Skeletal muscle tissue (tissue), 4 donors: ENCODE data around the gene FCHSD2. TPM values are rescaled to one million over a fixed set of nuclear protein-coding genes. Genes with fewer than 3 reads are reported as not detected.
"Not testable (repeated sequence)": the region's sequence is repeated elsewhere in the genome, so short reads cannot be mapped to it uniquely, and the experiment has no call there.

ENCODE experiments used
- H3K27ac ChIP-seq: one replicate; pipeline ENCODE4 v1.7.0; 2013; ENCODE audit warnings: mild to moderate bottlenecking, low read depth, low read length, inconsistent platforms
- H3K27me3 ChIP-seq, 3 donors: one replicate each; pipeline ENCODE4 v1.7.0; 2013; ENCODE audit warnings: low read length in 3 of 3; ENCODE audit not compliant: control insufficient read depth in 3 of 3, insufficient read depth in 3 of 3
- H3K36me3 ChIP-seq, 3 donors: one replicate each; pipeline ENCODE4 v1.7.0; 2013; ENCODE audit warnings: low read length in 3 of 3; ENCODE audit not compliant: control insufficient read depth in 3 of 3, insufficient read depth in 3 of 3
- H3K4me1 ChIP-seq, 3 donors: one replicate each; pipeline ENCODE4 v1.7.0; 2013; ENCODE audit warnings: low read length in 3 of 3, mild to moderate bottlenecking in 3 of 3; ENCODE audit not compliant: control insufficient read depth in 3 of 3, insufficient read depth in 3 of 3
- H3K4me3 ChIP-seq, 3 donors: one replicate each; pipeline ENCODE4 v1.7.0; 2013; ENCODE audit warnings: low read length in 3 of 3
- H3K9ac ChIP-seq, 3 donors: one replicate each; pipeline ENCODE4 v1.7.0; 2013; ENCODE audit warnings: low read length in 3 of 3, mild to moderate bottlenecking in 3 of 3, moderate library complexity in 2 of 3, low read depth in 1 of 3
- H3K9me3 ChIP-seq, 3 donors: one replicate each; pipeline ENCODE4 v1.7.0; 2013; ENCODE audit warnings: low read length in 3 of 3; ENCODE audit not compliant: control insufficient read depth in 3 of 3
- total RNA-seq: library from RNA; depleted of rRNA; stranded (reverse); fragments of >200 nt; gene quantifications from one replicate; pipeline ENCODE4 v1.2.3, GENCODE V29; 2014
- donor health status: Osteomylitis.

The FCHSD2 gene
- total RNA-seq, 1 donor from 2014 or later, result 19.8 TPM

- H3K9me3 ChIP-seq, result no peaks in the 10 kb centered on the region
Observed at GRCh38 chr11:73129198-73129597, 12.9 kb downstream of the FCHSD2 start.

GRCh38 chr11:73126804-73127480 is 15.2 kb downstream of the FCHSD2 start:
- Histone ChIP-seq H3K4me1 (no peaks in the 10 kb centered on the region), H3K27me3 (no peaks in the 10 kb centered on the region), H3K27ac (no peak overlapping the region), H3K36me3 (peaks cover 0 to 6% (median 0%) of the 10 kb centered on the region in 3 donors), H3K9me3 (no peaks in the 10 kb centered on the region), H3K9ac (no peak overlapping the region), H3K4me3 (no peak overlapping the region)

More at GRCh38 chr11:73129198-73129597, 12.9 kb downstream of the FCHSD2 start:
- H3K27ac ChIP-seq, result no peak overlapping the region
- H3K36me3 ChIP-seq, result peaks cover 0 to 4% (median 2%) of the 10 kb centered on the region in 3 donors
- no peak overlapping the region for H3K4me3 ChIP-seq
- H3K9ac ChIP-seq, result no peak overlapping the region
- no peaks in the 10 kb centered on the region for H3K27me3 ChIP-seq
- H3K4me1 ChIP-seq, result no peaks in the 10 kb centered on the region

GRCh38 chr11:73124800-73125199 is 17.3 kb downstream of the FCHSD2 start:
- Histone ChIP-seq H3K4me1 (no peaks in the 10 kb centered on the region), H3K9me3 (no peaks in the 10 kb centered on the region), H3K27ac (no peak overlapping the region), H3K27me3 (no peaks in the 10 kb centered on the region), H3K4me3 (no peak overlapping the region), H3K9ac (no peak overlapping the region), H3K36me3 (peaks cover 0 to 6% (median 0%) of the 10 kb centered on the region in 3 donors)

- not testable (repeated sequence) for H3K9me3 ChIP-seq, H3K9ac ChIP-seq, H3K27me3 ChIP-seq, H3K36me3 ChIP-seq, H3K27ac ChIP-seq, H3K4me3 ChIP-seq, H3K4me1 ChIP-seq
Observed at GRCh38 chr11:73123892-73124291, 18.2 kb downstream of the FCHSD2 start.

- Histone ChIP-seq H3K9ac (no peak overlapping the region), H3K4me3 (no peak overlapping the region), H3K4me1 (no peaks in the 10 kb centered on the region), H3K36me3 (peaks cover 0 to 6% (median 0%) of the 10 kb centered on the region in 3 donors), H3K9me3 (no peaks in the 10 kb centered on the region), H3K27me3 (no peaks in the 10 kb centered on the region), H3K27ac (no peak overlapping the region)
Observed at GRCh38 chr11:73121692-73122091, 20.4 kb downstream of the FCHSD2 start.

GRCh38 chr11:73117071-73117470 is 25.0 kb downstream of the FCHSD2 start:
- H3K27ac ChIP-seq, result no peak overlapping the region
- no peaks in the 10 kb centered on the region for H3K27me3 ChIP-seq
- peaks cover 3 to 5% (median 5%) of the 10 kb centered on the region in 3 donors for H3K36me3 ChIP-seq
- H3K9me3 ChIP-seq, result no peaks in the 10 kb centered on the region
- no peak overlapping the region for H3K4me3 ChIP-seq
- no peaks in the 10 kb centered on the region for H3K4me1 ChIP-seq
- no peak overlapping the region for H3K9ac ChIP-seq

GRCh38 chr11:73116636-73117035 is 25.5 kb downstream of the FCHSD2 start:
- Histone ChIP-seq H3K4me1 (no peaks in the 10 kb centered on the region), H3K27ac (no peak overlapping the region), H3K36me3 (peaks cover 3 to 5% (median 5%) of the 10 kb centered on the region in 3 donors), H3K9me3 (no peaks in the 10 kb centered on the region), H3K27me3 (no peaks in the 10 kb centered on the region), H3K9ac (no peak overlapping the region), H3K4me3 (no peak overlapping the region)

- Histone ChIP-seq H3K27me3 (no peaks in the 10 kb centered on the region), H3K4me3 (no peak overlapping the region), H3K27ac (no peak overlapping the region), H3K9ac (no peak overlapping the region), H3K9me3 (no peaks in the 10 kb centered on the region), H3K4me1 (no peaks in the 10 kb centered on the region), H3K36me3 (peaks cover 3 to 5% (median 5%) of the 10 kb centered on the region in 3 donors)
Observed at GRCh38 chr11:73114835-73115220, 27.3 kb downstream of the FCHSD2 start.

- Histone ChIP-seq H3K9me3 (no peaks in the 10 kb centered on the region), H3K9ac (no peak overlapping the region), H3K4me1 (no peaks in the 10 kb centered on the region), H3K36me3 (peaks cover 3 to 5% (median 5%) of the 10 kb centered on the region in 3 donors), H3K4me3 (no peak overlapping the region), H3K27me3 (no peaks in the 10 kb centered on the region), H3K27ac (no peak overlapping the region)
Observed at GRCh38 chr11:73114110-73114834, 27.8 kb downstream of the FCHSD2 start.

GRCh38 chr11:73113426-73113825 is 28.7 kb downstream of the FCHSD2 start:
- Histone ChIP-seq H3K9me3 (no peaks in the 10 kb centered on the region), H3K4me3 (no peak overlapping the region), H3K27ac (no peak overlapping the region), H3K27me3 (no peaks in the 10 kb centered on the region), H3K9ac (no peak overlapping the region), H3K36me3 (peaks cover 3 to 5% (median 5%) of the 10 kb centered on the region in 3 donors), H3K4me1 (no peaks in the 10 kb centered on the region)
